ENCODE measurements around the gene SERTAD4.

The SERTAD4 gene

DNA sequence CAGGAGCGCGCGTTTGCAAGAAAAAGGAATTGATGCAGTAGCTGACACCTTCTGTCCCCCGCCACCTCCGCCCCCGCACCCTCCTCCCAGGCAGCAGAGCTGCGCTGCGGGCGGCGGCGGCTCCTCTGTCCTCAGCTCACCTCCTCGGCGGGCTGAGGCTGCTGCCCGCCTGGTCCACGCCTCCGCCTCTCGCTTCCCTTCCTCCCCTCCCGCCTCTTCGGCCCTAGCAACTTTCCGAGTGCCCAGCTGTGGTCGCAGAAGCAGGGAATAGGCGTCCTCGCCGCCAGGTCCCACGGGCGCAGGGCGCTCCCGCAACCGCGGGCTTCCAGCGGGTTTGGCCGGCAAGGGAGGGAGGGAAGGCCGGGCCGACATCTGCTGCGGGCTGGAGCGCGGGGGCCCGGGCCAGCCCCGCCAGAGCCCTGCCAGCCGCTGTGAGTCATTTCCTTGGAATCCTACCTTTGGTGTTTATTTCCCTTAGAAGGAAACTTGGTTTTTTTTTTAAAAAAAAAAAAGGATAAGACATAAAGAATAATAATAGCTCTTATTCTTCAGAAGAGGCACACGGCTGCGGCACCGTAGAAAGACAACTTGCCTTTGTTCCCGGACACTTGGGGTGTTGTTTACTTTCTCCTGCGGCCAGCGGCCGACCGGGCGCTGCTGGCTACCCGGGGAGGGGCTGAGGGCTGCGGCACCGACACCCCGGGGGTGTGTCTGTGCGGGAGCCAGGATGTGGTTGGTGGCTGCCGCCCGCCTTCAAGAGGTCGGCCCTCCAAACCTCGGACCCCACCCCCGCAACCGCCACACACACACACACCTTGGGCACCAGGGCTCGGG is 1.1 kb downstream of the SERTAD4 start:
- no peak for DNase-seq

DNA sequence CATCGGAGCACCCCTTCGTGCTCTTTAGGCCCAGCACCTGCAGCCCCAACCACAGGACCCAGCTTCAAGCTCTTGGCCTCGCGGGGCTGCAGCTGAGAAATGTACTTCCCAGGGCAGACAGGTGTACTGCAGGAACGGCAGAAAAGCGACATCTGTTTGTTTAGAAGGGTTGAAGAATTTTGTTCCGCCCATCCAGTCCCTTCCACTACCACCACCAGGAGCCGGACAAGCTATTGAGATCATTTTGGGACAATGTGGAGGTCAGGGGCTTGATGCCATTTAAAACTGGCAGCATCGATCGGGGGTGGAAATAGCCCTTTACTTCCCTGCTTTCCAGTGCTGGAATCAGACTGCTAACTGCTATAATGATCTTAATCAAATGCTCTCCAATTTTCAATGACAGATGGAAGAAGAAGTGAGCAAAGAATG is 1.7 kb downstream of the SERTAD4 start:
- no peak for DNase-seq

DNA sequence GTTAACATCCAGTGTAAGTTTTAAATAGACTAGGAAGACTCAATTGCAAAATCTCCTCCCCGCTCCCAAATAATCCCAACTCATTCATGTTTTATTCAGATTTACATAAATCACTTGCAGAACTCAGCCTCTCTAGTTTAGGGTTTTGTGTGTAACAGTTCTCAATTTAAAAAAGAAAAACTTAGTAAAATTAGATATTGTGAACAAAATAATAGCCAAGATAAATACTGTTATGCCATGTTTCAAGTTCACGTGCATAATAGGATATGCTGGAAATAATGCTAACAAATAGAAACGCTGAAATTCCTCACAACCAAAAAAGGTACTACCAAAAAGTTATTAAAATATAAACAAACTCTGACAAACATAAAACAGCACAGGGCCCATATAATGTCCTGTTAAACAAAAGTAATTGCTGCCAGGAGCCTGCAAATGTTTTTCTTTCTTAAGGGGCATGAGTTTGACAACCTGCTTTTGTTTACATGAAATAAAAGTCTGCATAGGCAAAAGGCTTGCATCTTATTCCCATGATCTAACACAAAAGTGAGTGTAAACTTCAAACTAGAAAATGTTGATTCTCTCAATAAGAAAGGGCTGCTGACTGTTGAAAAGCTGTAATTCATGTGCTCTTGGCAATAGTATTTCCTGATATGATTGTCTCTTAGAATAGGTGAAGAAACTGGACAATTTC is 2.9 kb downstream of the SERTAD4 start:
- no peak for DNase-seq

DNA sequence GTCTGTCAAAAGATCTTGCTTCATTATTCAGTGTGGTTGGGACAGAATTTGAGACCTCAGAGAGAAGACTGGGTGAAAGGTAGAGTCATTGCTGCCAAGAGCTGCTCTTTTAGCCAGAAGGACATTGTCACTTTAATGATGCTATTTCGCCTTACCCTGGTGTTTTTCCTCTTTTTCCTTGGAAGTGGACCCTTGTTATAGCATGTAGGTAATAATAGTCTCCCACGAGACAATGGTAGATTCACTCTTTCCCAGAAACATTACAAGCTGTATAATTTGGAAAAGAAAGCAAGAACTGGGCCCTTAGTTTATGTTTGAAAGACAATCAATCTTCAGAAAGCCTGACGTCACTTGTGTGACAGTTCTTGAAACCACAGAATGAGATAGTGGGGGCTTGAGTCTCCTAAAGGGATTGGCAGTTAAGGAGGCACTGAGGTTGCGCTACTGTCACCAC is 3.8 kb downstream of the SERTAD4 start:
- DNase-seq: no peak

DNA sequence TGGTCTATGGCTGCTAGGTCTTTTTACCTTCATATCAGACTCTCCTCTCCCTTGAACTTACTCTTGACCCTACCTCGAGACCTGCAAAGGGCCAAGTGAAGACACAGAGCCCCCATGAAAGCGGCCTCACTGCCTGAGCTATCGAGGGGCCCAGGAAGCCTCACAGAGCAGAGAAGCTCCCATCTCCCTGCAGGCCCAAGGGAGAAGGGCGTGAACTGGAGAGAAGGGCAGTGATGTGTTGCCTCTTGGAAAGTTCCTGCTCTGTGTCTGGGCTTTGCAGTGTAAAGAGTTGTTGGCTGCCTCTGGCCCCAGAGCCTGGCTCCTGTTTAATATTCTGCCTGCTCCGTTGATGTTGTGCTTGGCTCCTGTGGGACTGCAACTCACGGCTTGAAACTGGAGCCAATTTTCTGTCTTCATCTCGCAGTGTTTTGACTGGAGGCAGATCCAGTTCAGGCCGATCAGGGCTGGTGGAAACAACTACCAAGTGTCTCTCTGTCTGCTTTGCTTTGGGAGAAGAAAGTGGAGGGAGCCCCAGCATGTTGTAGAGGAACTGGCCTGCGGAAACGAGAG is 4.3 kb downstream of the SERTAD4 start:
- no peak for DNase-seq

DNA sequence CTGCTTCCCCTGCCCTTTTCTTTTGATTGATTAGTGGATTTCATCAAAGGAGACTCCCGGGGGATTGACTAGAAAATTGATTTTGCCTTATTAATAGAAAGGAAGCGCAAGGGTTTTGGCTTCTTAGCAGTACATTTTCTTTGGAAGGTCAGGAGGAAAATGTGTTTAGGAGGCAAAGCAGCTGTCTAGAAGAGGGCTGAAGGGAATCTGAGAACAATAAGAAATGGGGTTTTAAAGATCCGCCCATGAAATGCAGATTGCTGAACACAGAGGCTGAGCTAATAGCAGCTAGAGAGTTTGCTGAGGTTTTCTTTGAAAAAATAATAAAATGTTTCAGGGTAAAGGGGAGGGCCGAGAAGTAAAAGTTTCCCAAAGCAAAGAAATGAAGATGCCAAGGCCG is 4.9 kb downstream of the SERTAD4 start:
- DNase-seq: no peak

DNA sequence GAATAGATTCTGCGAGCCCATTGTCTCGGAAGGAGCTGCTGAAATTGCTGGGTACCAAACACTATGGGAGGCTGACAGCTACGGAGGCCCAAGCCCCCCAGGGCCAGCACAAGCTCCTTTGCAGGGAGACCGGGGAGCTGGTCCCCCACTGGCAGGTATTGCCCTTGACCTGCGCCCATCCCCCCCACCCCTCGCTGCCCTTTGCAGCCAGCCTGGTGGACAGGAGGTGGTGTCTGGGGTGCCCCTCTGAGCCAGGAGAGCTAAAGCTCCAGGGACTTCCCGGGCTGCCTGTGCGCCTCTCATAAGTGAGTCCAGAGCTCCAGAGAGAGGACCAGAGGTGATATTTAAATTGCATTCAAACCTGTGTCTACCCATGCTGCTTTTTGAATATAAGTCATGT is 5.4 kb downstream of the SERTAD4 start:
- DNase-seq: no peak

GRCh38 chr1:210239349-210240111 is 6.9 kb downstream of the SERTAD4 start:
- DNase-seq: no peak

DNA sequence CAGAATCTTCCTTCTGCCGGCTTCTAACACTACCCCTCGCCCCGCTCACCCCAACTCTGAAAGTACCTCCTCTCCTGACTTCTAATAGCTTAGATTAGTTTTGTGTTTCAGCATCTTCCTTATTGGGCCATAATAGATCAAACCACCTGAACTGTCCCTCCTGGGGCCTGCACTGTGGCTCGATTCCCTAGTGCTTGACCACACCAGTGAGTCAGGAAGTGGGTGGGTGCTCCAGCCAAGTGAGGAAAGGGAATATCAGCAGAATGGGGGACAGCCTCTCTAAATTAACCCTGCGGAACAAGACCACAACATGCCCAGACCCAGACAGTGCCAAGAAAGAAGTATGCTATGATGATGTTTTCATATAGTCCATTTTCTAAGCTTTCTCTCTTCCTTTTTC is 8.5 kb downstream of the SERTAD4 start:
- no peak for DNase-seq

DNA sequence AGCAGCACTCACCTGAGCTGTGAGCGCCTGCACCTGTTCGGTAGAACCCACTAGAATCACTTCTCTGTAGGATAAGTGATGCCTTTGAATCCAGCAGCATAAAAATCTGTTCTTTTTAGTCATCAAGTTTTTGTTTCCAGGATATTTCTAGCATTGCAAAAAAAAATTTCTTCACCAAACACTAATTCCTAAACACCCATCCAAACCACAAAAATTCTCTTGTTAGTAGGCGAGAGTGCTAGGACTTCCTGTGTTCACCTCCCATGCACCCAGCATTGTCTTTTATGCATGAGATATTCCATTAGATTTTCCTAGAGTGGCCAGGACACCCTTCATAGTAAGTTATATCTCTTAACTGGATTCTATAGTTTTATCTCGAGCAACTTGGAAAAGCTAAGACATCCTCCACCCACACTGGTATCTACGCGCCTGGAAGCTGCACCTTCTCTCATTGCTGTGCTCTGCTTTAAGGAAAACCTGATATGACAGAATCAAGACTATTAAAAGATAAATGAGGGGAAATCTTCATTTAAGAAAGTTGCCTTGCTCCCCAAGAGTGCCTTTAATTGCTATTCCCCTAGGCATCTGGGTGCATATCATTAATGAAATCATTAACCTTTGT is 12.3 kb downstream of the SERTAD4 start:
- DNase-seq: no peak

- DNase-seq: no peak
Measured at GRCh38 chr1:210246447-210246846, 13.9 kb downstream of the SERTAD4 start.

GRCh38 chr1:210248341-210248740 is 15.7 kb downstream of the SERTAD4 start:
- DNase-seq: no peak

DNA sequence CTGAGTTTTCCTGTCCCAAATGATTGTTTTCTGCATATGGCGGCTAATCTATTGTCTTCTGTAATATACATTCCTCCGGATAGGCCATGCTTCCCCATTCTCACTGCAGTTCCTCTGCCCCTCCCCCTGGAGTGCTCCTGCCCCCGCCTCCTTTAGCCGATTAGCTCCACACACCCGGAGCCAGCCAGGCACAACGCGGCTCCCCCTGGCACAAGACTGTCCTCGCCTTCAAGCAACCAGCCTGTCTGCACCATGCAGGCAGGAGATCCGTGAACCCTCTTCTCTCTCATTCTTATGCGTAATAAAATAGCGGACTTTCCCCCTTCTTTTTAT is 18.0 kb downstream of the SERTAD4 start:
- DNase-seq: no peak

- no peak for DNase-seq
Measured at GRCh38 chr1:210250998-210251679, 18.5 kb downstream of the SERTAD4 start.

- no peak for DNase-seq
Measured at GRCh38 chr1:210251680-210252490, 19.3 kb downstream of the SERTAD4 start.

DNA sequence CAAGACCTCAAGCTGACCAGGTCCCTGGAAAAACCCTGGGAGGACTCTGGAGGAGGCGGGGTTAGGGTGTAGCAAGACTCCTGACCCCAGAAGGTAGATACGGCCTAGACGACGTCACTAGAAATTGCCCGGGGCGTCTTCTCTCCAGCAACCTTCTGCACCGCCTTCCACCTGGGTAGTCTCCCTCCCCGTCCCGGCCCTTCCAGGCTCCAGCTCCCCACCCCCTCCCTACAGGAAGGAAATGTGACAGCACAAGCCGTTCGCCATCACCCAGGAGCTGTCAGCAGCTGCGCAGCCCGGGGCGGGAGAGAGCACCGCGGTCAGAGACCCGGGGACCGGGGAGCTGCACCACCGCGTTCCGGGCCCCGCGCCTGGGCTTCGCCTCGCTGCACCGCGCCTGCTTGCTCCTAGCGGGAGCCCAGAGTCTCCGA is 20.0 kb downstream of the SERTAD4 start:
- DNase-seq: no peak

- no peak for DNase-seq
Measured at GRCh38 chr1:210254298-210254697, 21.7 kb downstream of the SERTAD4 start.

DNA sequence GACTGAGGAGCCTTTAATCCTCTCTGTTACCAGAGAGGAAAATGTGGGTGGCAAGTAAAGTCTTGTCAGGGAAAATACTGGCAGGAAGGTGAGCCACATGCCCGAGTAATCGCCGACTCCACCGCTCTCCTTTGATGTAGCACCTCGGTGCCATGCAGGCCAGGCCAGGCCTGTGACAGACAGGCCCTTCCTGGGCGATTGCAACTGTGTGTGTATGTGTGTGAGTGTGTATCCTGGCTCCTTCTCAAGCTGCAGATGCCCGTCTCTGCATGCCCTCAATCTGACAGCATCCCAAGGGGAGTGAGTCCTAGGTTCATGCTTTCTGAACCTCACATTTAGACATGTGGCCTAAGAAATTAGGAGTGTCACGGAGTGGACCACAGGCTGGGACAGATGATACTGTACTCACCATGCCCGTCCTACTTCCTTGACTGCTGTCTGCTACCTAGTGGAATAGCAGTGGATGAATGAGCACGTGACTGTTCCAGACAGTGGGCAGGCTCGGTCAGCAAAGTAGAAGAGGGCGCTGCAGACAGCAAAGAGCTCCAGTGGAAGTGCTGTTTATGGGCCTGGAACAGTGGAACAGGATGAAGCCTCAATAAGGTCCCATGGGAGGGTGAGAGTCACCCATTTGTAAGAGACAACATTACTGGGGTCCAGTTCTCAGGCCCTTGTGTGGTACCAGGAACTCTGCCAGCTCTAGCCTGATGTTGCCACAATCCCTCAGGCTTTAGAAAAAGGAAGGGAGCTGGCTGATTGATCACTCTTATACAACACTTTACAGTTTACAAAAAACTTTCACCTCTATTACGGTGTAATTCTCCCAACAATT is 25.3 kb downstream of the SERTAD4 start:
- DNase-seq: no peak

DNA sequence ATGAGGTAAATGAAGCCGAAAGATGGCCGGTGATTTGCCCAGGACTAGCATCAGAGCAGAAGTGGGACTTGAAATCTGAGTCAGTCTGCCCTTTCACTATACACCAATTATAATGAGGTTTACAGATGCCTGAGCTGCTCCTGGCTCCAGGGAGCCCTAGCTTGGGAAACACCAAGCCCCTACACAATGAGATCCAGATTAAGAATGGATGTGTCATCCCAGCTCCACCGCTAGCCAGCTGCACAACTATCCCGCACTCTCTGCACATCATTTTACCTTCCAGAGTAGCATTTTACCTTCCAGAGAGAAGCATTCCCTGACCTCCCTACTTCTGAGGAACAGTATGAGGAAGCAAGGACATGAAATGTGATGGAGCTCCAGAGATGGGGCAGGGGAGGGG is 27.0 kb downstream of the SERTAD4 start:
- no peak for DNase-seq

GRCh38 chr1:210260096-210260495 is 27.5 kb downstream of the SERTAD4 start:
- no peak for DNase-seq

Measured in GDM1 (cell line).